DOHH2 (cell line): ENCODE results near the gene CDK14.

Experiments
- EZH2phosphoT487 ChIP-seq: fragments of 200-600 bp; sonication (generic); IDR thresholded peaks from 2 replicates; pipeline ENCODE4 v1.6.1; 2017; ENCODE audit warnings: borderline replicate concordance, mild to moderate bottlenecking, antibody characterized with exemption, low read length, moderate library complexity, mixed read lengths
- TF ChIP-seq, protein P1 (sequence below): fragments of 200-600 bp; sonication (generic); IDR thresholded peaks from one replicate; pipeline ENCODE4 v1.5.1; 2014; ENCODE audit warnings: antibody characterized with exemption, mild to moderate bottlenecking, low read depth, low read length; ENCODE audit not compliant: poor library complexity, severe bottlenecking

DNA sequence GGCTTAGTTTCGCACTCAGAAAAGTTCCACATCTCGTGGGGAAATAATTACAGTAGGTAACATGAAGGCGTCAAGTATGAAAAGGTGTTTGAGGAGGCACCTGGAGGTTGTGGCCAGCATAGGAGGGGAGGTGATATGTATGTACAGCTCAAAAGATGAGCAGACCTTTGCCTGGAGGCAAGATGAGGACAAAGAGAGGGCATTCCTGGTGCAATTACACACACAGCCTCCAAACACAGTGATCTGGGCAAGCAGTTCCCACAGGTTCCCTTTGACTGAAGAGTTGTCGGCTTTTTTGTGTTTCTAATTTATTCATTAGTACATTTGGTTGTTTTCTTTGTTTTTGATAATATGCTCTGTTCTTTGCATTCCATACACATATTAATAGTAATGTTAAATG lies 46.9 kb downstream of the CDK14 start:
- TF ChIP-seq, protein P1, sequence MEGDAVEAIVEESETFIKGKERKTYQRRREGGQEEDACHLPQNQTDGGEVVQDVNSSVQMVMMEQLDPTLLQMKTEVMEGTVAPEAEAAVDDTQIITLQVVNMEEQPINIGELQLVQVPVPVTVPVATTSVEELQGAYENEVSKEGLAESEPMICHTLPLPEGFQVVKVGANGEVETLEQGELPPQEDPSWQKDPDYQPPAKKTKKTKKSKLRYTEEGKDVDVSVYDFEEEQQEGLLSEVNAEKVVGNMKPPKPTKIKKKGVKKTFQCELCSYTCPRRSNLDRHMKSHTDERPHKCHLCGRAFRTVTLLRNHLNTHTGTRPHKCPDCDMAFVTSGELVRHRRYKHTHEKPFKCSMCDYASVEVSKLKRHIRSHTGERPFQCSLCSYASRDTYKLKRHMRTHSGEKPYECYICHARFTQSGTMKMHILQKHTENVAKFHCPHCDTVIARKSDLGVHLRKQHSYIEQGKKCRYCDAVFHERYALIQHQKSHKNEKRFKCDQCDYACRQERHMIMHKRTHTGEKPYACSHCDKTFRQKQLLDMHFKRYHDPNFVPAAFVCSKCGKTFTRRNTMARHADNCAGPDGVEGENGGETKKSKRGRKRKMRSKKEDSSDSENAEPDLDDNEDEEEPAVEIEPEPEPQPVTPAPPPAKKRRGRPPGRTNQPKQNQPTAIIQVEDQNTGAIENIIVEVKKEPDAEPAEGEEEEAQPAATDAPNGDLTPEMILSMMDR = no peak
- TF ChIP-seq EZH2phosphoT487 = no peak
